ENCODE results near the gene CTDSPL.

CTDSPL gene

DNA sequence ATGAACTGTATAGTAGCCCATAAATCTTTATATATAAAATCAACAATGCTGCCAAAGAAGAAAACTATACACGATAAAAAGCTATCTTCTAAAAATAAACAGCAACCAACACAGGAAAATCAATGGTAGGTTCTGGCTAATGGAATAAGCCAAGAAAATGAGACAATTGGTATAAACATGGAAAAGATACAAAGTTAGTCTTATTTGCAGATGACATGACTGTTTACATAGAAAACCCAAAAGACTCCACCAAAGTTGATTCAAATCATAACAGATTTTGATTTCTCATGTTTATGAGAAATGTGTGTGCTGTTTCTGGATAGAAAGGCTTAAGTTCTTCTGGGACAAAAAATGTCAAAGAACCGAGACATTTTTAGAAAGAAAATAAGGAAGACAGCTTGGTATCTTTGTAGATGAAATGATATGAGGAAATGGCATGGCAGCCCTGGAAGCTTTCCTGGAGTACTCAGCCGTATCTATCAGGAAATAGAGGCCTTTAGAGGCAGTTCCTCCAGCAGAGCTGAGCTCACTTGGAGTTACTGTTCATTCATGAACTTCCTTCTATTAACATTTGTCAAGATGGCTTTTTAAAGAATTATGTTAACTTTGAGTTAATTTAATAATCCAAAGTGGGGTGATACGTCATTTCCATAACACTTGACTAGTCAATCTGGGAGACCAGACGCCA, 92.2 kb downstream of the CTDSPL start:
- Histone ChIP-seq H3K4me3 (no peak overlapping the region), H3K27ac (peak overlapping the region in 1 of 2 donors; percentile 24)
- TF ChIP-seq, protein P1, sequence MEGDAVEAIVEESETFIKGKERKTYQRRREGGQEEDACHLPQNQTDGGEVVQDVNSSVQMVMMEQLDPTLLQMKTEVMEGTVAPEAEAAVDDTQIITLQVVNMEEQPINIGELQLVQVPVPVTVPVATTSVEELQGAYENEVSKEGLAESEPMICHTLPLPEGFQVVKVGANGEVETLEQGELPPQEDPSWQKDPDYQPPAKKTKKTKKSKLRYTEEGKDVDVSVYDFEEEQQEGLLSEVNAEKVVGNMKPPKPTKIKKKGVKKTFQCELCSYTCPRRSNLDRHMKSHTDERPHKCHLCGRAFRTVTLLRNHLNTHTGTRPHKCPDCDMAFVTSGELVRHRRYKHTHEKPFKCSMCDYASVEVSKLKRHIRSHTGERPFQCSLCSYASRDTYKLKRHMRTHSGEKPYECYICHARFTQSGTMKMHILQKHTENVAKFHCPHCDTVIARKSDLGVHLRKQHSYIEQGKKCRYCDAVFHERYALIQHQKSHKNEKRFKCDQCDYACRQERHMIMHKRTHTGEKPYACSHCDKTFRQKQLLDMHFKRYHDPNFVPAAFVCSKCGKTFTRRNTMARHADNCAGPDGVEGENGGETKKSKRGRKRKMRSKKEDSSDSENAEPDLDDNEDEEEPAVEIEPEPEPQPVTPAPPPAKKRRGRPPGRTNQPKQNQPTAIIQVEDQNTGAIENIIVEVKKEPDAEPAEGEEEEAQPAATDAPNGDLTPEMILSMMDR (IDR thresholded peaks at IDR 0.05): no peak
- DNase-seq (ENCODE audit: low spot score): no peak

DNA sequence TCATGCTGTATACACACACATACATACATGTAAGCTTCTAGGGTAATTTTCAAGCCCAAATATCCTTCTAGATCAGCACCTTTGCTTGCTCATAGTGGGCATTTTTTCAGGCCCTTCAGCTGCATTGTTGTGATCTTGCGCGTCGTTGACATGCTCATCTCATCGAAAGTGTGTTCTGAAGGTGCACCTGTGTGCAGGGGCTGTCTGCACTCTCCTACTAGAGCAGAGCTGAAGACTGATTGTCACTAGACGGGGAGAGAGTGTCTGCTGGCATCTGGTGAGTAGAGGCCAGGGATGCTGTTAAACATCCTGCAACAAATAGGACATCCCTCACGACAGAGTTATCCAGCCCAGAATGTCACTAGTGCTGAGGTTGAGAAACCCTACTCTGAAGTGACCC, 93.2 kb downstream of the CTDSPL start:
- no peak for DNase-seq (ENCODE audit: low spot score)
- Histone ChIP-seq H3K4me3 (no peak overlapping the region), H3K27ac (peak overlapping the region in 1 of 2 donors; percentile 33)
- TF ChIP-seq, protein P1 (IDR thresholded peaks at IDR 0.05): no peak

DNA sequence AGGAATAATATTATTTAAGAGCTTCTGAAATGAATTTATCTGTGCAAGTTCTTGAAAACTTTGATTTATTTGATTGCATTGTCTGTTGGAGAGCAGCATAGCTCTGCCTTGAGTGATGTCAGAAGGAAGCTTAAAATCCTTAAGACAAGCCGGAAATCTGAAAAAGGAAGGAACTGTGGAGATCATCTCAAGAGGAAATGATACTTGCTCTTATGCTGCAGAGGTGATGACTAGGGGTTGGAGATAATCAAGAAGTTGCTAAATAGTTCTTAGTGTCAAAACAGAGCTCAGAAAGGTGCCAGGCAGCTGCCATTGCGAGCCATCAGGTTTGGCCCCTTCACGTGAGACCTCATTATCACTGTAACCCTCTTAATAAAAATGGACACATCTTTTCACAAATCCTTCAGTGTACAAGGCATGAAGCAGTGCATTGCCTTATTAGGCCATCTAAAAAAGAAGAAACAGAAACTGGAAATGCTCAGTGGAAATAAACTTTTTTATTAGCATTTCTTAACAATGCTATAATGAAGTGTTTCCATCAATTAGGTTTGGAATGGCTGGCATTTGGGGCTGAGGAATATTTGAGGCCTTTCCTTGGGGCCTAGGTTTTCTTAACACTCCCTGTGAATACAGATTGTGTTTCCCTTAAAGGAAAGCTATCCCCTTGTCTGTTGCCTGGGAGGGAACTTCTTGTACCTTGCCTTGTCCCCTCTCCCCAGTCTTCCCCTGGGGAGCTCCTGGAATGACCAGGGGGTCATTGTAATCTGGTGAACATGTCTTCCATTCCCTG, 94.4 kb downstream of the CTDSPL start:
- TF ChIP-seq, protein P1 (IDR thresholded peaks at IDR 0.05): no peak
- Histone ChIP-seq H3K4me3 (no peak overlapping the region), H3K27ac (peak overlapping the region; percentile 58 to 86)
- DNase-seq (ENCODE audit: low spot score): no peak

DNA sequence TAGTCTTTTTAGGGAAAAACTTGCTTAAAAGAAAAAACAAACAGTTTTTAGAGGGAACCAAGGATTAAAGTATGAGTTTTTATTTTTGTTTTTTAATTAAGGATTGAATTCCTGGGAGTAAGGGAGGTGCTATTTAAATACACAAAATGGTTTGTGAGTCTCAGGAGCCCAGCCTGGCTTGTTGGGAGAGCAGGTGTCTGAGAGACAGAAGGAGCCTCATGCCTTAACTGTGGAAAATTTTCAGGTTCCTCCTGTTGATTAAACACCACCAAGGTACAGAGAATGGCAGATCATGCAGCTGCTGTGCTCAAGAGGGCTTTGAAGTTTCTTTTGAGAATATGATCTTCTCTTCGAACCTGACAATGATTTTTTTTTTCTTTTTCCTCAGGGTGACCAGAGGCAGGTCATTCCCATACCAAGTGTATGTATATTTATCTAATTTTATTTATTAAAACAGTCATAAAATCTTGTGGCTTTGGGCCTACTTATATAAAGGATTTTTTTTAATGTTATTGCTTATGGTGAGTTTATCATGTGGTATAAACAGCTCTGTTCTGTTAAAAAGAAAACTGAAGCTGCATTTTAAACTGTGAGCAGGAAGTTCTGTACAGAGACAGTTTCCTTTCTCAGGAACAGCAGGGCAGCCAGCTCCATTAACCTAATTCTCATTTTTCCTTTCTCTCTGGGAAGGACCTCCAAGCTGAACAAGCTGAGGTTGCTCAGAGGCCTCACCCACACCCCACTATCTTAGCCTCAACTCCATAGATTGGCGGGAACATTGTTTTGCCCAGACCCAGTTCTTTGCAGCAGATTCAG, 95.3 kb downstream of the CTDSPL start:
- TF ChIP-seq, protein P1 (IDR thresholded peaks at IDR 0.05): no peak
- peak overlapping the region; percentile 58 to 86 for H3K27ac ChIP-seq
- DNase-seq (ENCODE audit: low spot score): no peak
- peak overlapping the region; percentile 16 for H3K4me3 ChIP-seq

DNA sequence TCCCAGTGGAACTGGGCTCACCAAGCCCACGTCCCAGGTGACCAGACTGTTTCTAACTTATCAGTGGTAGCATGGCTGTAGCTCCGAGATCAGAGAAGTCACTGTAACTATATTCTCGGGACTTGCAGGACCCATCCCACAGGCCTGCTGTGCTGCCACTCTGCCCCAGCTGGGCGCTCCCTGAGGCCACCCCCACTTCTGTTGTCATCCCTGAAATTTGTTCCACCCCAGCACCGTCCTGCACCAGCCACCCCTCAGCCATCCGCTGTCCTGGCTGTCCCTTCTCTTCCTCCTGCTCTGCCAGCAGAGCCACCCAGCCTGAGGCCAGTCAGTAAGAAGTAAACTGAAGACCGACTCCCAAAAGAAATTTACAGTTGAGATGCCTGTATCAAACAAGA, 95.9 kb downstream of the CTDSPL start:
- TF ChIP-seq, protein P1 (IDR thresholded peaks at IDR 0.05): no peak

DNA sequence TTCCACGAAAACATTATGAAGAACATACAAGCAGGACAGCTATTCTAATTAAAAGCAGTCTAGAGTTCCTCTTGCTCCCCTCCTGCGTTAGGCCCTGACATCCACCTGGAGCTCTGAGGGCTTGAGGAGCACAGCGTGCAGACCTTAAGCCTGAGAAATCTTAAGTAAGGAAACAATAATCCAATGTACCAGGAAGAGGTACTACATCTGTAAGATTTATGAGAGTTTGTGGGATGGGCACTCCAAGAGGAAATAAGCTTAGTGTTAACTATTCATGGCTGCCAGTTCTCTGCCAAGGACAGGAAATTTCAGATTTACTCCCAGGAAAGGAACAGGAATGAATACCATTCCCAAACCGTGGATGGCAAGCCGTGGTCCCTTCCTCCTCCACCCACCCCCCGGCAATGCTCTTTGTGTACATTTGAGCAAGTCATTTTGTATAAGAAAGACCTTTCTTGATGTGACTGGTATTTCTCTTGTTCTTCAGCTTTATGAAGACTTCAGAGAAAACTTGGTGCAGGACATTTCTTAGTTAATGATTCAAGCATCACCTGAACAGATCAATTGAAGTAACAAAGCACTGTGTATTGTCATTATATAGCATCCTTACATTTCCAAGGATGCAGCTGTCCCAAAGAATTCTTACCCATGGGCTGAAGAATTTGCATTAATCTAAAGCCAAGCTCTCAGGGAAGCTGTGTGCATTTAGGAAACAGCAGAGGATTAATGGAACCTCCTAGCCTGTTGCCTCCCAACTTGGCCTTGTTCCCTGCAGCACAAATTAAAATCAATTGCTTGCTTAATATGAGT, 100.1 kb downstream of the CTDSPL start:
- TF ChIP-seq, protein P1 (IDR thresholded peaks at IDR 0.05): no peak
- H3K4me3 ChIP-seq: no peak overlapping the region
- peak overlapping the region in 1 of 2 donors; percentile 24 for H3K27ac ChIP-seq
- DNase-seq (ENCODE audit: low spot score): no peak

More for the DNA sequence above, 95.9 kb downstream of the CTDSPL start:
- no peak for DNase-seq (ENCODE audit: low spot score)
- Histone ChIP-seq H3K4me3 (peak overlapping the region; percentile 16), H3K27ac (peak overlapping the region; percentile 58 to 86)

All from coronary artery (tissue), 2 donors.